Skeletal muscle cell (primary cell): ENCODE data around the gene HEXD.
"Not testable (repeated sequence)": the region's sequence is repeated elsewhere in the genome, so short reads cannot be mapped to it uniquely, and the experiment has no call there.

Experiments used
- DNase-seq: peaks from one replicate; pipeline ENCODE4 v3.0.0-alpha.2; 2010; ENCODE audit warnings: low read depth
- H3K4me3 ChIP-seq: 2 replicates; pipeline ENCODE4 v1.5.1; 2011; ENCODE audit warnings: low read depth, mild to moderate bottlenecking, control low read depth, low read length, moderate library complexity

Gene HEXD

GRCh38 chr17:82381703-82382009 lies 36.5 kb upstream of the HEXD start:
- H3K4me3 ChIP-seq, DNase-seq: not testable (repeated sequence)

- H3K4me3 ChIP-seq, DNase-seq: not testable (repeated sequence)
Measured at GRCh38 chr17:82382220-82382932, 35.8 kb upstream of the HEXD start.

GRCh38 chr17:82382933-82383255 lies 35.3 kb upstream of the HEXD start:
- no peak for DNase-seq
- no peak overlapping the region for H3K4me3 ChIP-seq

GRCh38 chr17:82383411-82383810 lies 34.7 kb upstream of the HEXD start:
- no peak overlapping the region for H3K4me3 ChIP-seq
- no peak for DNase-seq

- no peak for DNase-seq
- H3K4me3 ChIP-seq = no peak overlapping the region
Measured at GRCh38 chr17:82384051-82384729, 34.0 kb upstream of the HEXD start.

GRCh38 chr17:82384730-82385481 lies 33.2 kb upstream of the HEXD start:
- H3K4me3 ChIP-seq = no peak overlapping the region
- DNase-seq = no peak

GRCh38 chr17:82385559-82386254 lies 32.4 kb upstream of the HEXD start:
- no peak overlapping the region for H3K4me3 ChIP-seq
- no peak for DNase-seq

GRCh38 chr17:82386255-82386831 lies 31.8 kb upstream of the HEXD start:
- DNase-seq = no peak
- H3K4me3 ChIP-seq = no peak overlapping the region

GRCh38 chr17:82386881-82387704 lies 31.1 kb upstream of the HEXD start:
- no peak for DNase-seq
- no peak overlapping the region for H3K4me3 ChIP-seq

- DNase-seq = no peak
- H3K4me3 ChIP-seq = no peak overlapping the region
Measured at GRCh38 chr17:82387705-82388106, 30.4 kb upstream of the HEXD start.

GRCh38 chr17:82388223-82388921 lies 29.8 kb upstream of the HEXD start:
- DNase-seq = no peak
- H3K4me3 ChIP-seq = no peak overlapping the region

GRCh38 chr17:82388922-82389283 lies 29.2 kb upstream of the HEXD start:
- H3K4me3 ChIP-seq = no peak overlapping the region
- DNase-seq = no peak

- no peak overlapping the region for H3K4me3 ChIP-seq
- DNase-seq = no peak
Measured at GRCh38 chr17:82389379-82389778, 28.8 kb upstream of the HEXD start.

GRCh38 chr17:82390015-82390859 lies 27.9 kb upstream of the HEXD start:
- H3K4me3 ChIP-seq = no peak overlapping the region
- no peak for DNase-seq

GRCh38 chr17:82390860-82391435 lies 27.2 kb upstream of the HEXD start:
- no peak for DNase-seq

GRCh38 chr17:82391496-82392066 lies 26.6 kb upstream of the HEXD start:
- no peak for DNase-seq
- H3K4me3 ChIP-seq = no peak overlapping the region

More at GRCh38 chr17:82390860-82391435, 27.2 kb upstream of the HEXD start:
- no peak overlapping the region for H3K4me3 ChIP-seq
